Measurements from ENCODE around the gene CPLANE1.
A peak's percentile ranks its signal among the peaks of the same experiment; 100 is the strongest.

CPLANE1 gene

DNA sequence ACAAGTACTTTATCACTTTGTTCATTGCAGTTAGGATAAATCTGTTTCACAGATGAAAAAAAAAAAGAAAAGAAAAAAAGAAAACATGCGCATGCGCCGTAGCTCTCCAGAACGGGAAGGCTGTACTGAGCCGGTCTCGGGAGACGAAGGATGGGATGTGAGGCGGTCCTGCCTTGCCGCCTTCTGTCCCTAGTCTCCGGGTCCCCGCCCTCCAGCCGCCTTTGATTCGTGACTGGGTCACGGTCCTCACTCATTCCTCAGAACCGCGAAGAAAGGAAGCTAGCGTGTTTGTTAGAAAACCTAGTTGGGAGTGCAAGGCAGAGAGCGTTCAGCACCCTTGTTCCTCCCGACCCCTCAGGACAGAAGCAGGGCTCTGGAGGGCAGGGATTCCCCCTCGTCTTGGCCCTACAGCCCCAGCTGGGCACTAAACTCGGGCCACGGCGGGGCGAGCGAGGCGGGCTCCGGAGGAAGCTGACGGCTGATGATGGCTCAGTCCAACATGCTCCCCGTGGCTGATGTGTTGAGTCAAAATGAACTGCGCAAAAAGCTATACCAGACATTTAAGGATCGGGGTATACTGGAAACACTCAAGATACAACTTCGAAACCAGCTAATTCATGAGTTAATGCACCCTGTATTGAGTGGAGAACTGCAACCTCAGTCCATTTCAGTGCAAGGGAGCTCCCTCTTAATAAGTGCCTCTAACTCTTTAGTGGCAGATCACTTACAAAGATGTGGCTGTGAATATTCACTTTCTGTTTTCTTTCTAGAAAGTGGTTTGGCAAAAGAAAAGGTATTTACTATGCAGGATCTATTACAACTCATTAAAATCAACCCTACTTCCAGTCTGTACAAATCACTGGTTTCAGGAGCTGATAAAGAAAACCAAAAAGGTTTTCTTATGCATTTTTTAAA is 40.0 kb downstream of the CPLANE1 start:
- in situ Hi-C loops (cut with MboI; ENCODE audit: low pct_unique_long_range_greater_than_20kb, low sequenced_read_pairs, unreplicated experiment), result loop anchor here (25.0 kb wide), 1 partner anchor 472 kb away; no protein-coding TSS in a partner anchor
- no peak for DNase-seq (ENCODE audit: low spot score)
- TF ChIP-seq, protein P1, sequence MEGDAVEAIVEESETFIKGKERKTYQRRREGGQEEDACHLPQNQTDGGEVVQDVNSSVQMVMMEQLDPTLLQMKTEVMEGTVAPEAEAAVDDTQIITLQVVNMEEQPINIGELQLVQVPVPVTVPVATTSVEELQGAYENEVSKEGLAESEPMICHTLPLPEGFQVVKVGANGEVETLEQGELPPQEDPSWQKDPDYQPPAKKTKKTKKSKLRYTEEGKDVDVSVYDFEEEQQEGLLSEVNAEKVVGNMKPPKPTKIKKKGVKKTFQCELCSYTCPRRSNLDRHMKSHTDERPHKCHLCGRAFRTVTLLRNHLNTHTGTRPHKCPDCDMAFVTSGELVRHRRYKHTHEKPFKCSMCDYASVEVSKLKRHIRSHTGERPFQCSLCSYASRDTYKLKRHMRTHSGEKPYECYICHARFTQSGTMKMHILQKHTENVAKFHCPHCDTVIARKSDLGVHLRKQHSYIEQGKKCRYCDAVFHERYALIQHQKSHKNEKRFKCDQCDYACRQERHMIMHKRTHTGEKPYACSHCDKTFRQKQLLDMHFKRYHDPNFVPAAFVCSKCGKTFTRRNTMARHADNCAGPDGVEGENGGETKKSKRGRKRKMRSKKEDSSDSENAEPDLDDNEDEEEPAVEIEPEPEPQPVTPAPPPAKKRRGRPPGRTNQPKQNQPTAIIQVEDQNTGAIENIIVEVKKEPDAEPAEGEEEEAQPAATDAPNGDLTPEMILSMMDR (IDR thresholded peaks at IDR 0.05; ENCODE audit: extremely low read depth, insufficient read depth, missing control alignments), result no peak

DNA sequence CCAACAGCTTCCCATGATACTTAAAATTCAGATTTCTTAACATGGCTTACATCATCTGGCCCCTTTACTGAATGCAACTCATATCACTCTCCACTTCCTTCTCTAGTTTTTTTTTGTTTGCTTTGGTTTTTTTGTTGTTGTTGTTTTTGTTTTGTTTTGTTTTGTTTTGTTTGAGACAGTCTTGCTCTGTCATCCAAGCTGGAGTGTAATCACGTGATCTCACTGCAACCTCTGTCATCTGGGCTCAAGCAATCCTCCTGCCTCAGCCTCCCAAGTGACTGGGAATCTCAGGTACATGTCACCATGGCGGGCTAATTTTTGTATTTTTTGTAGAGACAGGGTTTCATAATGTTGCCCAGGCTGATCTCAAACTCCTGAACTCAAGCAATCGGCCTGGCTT is 41.4 kb downstream of the CPLANE1 start:
- DNase-seq (ENCODE audit: low spot score), result no peak
- in situ Hi-C loops (cut with MboI; ENCODE audit: low pct_unique_long_range_greater_than_20kb, low sequenced_read_pairs, unreplicated experiment), result loop anchor here (25.0 kb wide), 1 partner anchor 471 kb away; no protein-coding TSS in a partner anchor
- TF ChIP-seq, protein P1 (IDR thresholded peaks at IDR 0.05; ENCODE audit: extremely low read depth, insufficient read depth, missing control alignments), result no peak

DNA sequence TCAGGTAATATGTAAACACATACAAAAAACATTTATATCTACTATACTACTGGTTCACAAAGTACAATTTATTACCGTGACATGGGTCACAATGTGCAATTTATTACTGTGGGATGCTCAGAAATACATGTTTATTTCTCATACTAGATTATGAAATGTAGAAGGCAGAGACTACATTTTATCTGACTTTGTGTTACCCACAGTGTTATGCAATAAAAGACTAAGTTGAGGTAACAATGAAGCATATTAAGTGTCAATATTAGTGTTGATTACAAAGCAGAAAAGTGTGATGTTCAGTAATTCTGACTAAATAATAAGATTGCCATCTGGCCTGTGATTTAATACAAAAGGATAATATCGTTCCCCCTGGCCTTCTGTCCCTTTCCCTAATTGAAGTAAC is 42.4 kb downstream of the CPLANE1 start:
- TF ChIP-seq, protein P1 (IDR thresholded peaks at IDR 0.05; ENCODE audit: extremely low read depth, insufficient read depth, missing control alignments), result no peak
- in situ Hi-C loops (cut with MboI; ENCODE audit: low pct_unique_long_range_greater_than_20kb, low sequenced_read_pairs, unreplicated experiment), result loop anchor here (25.0 kb wide), 1 partner anchor 469 kb away; no protein-coding TSS in a partner anchor
- no peak for DNase-seq (ENCODE audit: low spot score)

DNA sequence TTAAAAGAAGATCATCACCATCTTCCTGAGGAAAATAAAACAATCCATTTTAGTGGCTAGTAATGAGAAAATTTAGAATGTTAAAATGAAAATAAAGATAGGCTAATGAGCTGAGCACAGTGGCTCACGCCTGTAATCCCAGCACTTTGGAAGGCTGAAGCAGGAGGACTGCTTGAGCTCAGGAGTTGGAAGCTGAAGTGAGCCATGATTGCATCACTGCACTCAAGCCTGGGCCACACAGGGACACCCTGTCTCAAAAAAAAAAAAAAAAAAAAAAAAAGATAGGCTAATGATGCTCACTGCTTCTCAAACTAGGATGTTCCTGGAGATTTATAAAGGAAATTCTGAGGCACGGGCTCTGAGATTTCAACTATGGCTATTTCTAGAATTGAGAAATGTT is 50.3 kb downstream of the CPLANE1 start:
- TF ChIP-seq, protein P1 (IDR thresholded peaks at IDR 0.05; ENCODE audit: extremely low read depth, insufficient read depth, missing control alignments), result no peak
- no peak for DNase-seq (ENCODE audit: low spot score)
- in situ Hi-C loops (cut with MboI; ENCODE audit: low pct_unique_long_range_greater_than_20kb, low sequenced_read_pairs, unreplicated experiment), result no loop called here

DNA sequence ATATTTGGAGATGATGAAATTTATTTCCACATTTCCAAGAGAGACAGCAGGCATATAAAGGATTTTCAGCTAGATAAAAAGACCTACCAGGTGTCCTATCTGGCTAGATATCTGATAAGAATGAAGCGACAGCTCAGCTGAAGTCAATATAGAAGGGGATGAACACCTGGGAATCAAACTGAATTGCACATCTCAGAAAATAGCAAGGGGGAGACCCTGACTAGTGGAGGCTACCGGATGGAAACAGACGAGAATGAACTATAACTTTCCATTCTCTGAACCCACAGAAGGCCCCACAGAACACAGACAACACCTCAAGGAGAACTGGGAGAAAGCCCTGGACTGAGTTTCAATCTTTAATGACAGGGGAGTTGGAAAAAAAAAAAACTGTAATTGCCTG is 51.1 kb downstream of the CPLANE1 start:
- DNase-seq (ENCODE audit: low spot score), result peak; percentile 24
- in situ Hi-C loops (cut with MboI; ENCODE audit: low pct_unique_long_range_greater_than_20kb, low sequenced_read_pairs, unreplicated experiment), result no loop called here
- TF ChIP-seq, protein P1 (IDR thresholded peaks at IDR 0.05; ENCODE audit: extremely low read depth, insufficient read depth, missing control alignments), result no peak

DNA sequence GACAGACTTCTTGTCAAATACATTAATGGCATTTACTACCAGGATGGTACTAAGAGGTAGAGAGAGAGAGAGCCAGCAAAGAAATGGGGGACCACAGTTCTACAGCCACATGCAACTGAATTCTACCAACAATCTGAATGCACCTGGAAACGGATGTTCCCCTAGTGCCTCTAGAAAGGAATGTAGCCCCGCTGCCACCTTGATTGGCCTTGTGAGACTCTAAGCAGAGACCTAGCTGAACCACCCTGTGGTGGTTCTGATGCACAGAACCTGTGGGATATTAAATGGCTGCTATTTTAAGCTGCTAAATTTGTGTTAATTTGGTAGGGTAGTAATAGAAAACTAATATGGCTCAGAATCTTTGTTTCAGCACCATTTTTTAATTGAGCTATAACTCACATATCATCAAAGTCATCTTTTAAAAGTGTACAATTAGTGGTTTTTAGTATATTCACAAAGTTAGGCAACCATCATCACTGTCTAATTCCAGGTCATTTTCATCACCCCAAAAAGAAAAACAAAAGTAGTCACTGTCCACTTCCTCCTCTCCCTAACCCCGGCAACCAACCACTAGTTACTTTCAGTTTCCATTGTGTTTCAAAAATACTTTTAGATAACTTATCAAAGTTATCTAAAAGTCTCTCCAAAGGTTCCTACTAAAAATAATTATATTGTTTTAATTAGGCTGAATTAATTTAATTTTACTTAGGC is 51.7 kb downstream of the CPLANE1 start:
- in situ Hi-C loops (cut with MboI; ENCODE audit: low pct_unique_long_range_greater_than_20kb, low sequenced_read_pairs, unreplicated experiment), result no loop called here
- TF ChIP-seq, protein P1 (IDR thresholded peaks at IDR 0.05; ENCODE audit: extremely low read depth, insufficient read depth, missing control alignments), result no peak

More for the DNA sequence above, 51.7 kb downstream of the CPLANE1 start:
- DNase-seq (ENCODE audit: low spot score), result peak; percentile 31
